Measurements from ENCODE around the gene NPC2.
"Not testable (repeated sequence)": the region's sequence is repeated elsewhere in the genome, so short reads cannot be mapped to it uniquely, and the experiment has no call there.

The NPC2 gene

DNA sequence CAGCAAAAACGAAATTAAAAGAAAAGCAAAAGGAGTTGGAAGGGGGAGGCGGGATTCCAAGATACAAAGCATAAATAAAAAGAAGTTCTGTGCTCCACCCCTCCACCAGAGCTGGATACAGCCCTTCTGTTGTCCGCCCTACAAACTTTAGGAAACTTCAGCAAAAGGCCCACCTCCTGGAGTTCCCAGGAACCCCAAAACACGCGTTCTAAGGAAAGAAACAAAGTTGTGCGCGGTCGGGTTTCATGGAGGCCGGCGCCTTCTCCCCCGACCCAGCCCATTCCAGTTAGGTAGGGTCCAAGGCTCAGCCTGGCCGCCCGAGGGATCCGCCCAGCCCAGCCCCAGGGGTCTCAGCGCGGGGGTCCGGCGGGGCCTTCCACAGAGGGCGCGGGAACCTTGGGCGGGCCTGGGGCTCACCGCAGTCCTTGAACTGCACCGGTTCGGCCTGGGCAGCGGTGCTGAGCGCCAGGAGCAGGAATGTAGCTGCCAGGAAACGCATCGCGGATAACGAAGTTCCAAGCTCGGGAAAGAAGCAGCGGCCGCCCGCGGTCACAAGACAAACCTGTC lies at the start of gene NPC2:
Gene NPC2, minus strand, starts transcription at position 530 of the 567 bp plus-strand sequence. Its CDS starts 31 bp downstream, at position 499.
- in situ Hi-C loops (cut with MboI; ENCODE audit: low sequenced_read_pairs) = no loop called here

DNA sequence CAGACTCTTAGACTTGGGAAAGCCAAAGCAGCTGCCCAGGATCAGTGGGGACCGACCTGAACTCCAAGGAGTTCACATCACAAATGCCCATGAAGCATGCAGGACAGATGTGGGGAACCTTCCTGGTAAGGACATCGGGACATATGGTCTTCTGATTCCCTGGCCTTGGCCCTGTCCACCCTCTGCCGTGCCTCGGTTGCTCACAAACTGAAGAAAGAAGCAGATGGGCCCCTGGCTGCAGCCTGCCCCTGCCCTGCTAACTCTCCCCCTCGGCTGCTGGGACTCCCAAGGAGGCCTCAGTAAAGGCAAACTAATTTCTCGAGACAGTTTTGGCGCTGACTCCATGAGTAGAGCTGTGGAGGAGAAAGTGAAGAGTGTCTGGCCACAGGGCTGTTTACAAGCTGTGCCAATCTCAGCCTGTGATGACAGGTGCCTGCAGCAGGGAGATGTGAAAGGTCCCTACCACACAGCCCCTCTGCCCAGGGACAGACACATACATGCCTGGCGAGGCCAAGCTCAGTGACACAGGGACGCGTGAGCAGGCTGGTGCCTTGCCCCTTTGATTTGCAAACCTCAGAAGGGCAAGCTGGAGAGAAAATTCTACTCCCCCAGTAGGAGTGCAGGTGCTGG lies 49.1 kb upstream of the NPC2 start:
- in situ Hi-C loops (cut with MboI; ENCODE audit: low sequenced_read_pairs) = no loop called here

DNA sequence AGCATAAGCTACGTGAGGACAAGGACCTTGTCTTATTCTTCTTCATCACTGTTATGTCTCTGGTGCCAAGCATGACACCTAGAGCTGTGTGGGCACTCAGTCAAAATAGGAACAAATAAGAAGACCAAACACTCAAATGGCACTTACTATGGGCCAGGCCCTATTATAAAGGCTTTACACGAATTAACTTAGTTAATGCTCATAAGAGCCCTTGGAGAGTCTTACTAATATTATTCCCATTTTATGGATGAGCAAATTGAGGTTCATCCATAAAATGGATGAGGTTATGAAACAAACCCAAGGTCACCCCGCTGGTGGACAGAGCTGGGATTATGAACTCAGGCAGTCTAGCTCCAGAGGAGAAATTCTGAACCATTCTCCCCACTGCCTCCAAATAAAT lies 48.1 kb upstream of the NPC2 start:
- in situ Hi-C loops (cut with MboI; ENCODE audit: low sequenced_read_pairs) = no loop called here

DNA sequence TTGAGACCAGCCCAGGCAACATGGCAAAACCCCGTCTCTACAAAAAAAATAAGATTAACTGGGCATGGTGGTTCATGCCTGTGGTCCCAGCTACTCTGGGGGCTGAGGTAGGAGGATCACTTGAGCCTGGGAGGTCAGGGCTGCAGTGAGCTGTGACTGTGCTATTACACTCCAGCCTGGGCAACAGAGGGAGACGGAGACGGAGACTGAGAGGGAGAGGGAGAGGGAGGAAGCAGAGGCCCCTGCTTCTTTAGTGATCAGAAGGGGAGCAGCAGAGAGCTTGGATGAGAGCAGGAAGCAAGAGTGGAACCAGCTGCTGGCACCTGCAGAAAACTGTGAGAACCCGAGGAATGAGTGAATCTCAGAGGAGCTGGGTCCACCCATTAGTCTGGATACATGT lies 46.4 kb upstream of the NPC2 start:
- in situ Hi-C loops (cut with MboI; ENCODE audit: low sequenced_read_pairs) = no loop called here

DNA sequence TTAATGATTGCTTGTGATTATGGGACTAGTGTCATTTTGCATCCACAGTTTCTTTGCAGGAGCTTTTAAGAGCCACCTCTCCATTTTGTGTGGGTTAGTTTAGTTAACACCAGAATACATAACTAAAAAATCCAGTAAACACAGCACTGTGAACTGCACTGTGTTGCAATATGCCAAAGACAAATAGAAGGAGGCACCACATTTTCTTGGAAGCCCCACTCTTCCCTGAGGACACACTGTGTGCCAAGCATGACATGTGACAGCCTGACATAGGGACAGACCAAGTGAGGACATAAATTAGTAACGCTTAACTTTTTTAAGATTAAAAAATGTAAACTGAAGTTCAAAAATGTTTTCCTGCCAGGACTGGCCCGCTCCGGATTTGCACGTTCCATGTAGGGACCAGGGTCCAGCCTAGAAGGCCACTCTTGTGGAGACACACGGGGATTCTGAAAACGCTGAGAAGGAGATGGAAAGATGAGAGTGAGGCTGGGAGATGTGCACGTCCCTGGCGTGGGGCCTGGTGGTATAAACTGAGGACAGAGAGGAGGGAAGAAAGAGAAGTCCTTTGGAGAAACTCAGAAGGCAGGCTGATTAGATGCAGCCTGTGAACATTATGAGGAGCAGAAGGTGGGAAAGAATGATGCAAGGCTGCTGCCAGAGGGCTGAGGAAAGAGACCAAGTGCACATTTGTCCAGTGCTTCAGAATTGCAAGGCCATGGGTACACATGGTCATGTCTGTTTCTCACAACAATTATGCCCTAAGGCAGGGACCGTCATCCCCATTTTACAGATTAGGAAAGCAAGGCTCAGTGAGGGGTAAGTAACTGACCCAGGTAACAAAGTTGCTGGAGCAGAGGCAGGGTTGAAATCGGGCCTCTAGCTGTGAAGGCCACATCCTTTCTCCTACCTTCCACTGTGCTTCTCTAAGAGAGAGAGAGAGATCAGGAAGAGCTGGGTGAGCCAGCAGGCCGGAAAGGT lies 45.6 kb upstream of the NPC2 start:
- in situ Hi-C loops (cut with MboI; ENCODE audit: low sequenced_read_pairs) = no loop called here

DNA sequence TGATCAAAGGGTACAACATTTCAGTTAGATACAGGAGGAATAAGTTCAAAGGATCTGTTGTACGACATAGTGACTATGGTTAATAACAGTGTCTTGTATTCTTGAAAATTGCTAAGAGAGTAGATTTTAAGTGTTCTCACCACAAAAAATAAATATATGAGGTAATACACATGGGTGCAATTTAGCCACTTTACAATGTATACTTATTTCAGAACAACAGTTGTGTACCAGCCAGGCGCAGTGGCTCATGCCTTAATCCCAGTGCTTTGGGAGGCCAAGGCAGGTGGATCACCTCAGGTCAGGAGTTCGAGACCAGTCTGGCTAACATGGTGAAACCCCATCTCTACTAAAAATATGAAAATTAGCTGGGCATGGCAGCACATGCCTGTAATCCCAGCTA lies 43.2 kb upstream of the NPC2 start:
- in situ Hi-C loops (cut with MboI; ENCODE audit: low sequenced_read_pairs) = not testable (repeated sequence)

DNA sequence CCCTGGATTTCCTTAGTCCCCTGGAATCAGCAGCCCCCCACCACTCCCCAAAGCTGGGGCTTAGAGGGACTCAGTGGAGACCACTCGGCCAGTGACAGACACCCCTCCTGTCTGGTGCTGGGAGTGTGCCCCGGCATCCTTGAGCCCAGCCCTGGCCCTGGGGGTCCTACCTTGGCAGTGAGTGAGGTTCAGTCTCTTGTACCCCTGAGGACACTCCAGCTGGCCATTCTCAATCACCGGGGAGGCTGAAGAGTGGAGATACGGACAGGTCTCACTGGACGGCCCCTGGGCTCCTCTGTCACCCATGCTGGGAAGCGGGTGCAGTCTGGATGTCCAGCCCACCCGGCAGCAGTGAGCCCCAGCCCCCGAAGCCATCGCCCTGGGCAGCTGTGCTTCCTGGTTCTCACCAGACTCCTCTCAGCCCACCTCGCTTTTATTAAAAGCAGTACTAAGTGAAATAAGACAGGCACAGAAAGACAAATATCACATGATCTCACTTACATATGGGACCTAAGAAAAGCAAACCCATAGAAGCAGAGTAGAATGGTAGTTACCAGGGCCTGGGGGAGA lies 42.7 kb upstream of the NPC2 start:
- in situ Hi-C loops (cut with MboI; ENCODE audit: low sequenced_read_pairs) = no loop called here

DNA sequence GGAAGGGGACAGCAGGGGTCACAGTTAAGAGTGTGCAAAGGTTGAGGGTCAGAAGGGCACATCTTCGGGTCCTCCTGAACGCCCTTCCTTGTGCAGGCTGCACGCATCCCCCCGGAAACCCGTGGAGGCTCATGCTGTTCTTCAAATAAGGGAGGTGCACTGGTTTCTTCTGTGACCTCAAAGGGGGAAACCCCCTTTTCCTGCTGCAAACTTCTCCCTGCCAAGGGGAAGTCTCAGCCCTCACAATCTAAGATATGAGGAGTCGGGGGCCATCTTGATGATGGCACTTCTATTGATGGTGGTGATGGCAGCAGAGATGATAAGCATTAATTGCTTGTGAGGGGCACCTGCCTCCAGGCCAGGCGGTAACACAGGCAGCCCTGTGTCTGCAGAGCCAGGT lies 40.5 kb upstream of the NPC2 start:
- in situ Hi-C loops (cut with MboI; ENCODE audit: low sequenced_read_pairs) = no loop called here

DNA sequence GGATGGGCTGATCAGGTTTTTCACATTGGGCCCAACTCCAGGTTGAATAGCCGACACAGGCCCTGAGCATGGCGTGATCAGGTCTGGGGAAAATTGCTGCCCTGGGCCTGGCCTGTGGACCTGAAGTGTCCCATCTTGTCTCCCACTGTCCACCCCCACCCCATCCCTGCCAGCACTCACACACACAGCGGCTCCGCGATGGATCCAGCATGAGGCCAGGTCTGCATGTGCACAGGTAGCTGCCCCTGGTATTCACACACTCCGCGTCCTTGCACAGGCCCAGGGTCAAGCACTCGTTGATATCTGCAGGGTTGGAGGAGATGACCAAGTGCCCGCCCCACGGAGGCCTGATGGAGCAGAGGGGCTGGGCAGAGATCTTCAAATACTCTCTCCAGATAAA lies 39.1 kb upstream of the NPC2 start:
- in situ Hi-C loops (cut with MboI; ENCODE audit: low sequenced_read_pairs) = no loop called here

DNA sequence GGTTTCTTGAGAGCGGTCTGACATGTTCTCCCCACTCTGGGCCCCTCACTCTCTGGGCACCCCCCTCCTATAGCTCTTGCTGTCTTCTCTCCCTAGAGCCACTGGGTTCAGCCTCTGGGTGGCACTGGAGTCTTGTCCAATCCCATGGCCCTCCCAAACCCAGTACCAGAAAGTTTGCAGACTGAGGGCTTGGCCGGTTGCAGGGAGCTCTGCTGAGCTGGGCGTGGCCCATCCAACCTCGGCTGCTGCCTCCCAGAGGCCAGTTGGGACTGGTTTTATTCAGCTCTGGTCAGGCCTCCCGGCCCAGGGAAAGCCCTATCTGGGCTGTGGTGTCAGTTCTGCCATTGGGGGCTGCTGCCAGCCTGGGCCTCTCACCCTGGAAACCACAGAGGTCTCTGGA lies 38.4 kb upstream of the NPC2 start:
- in situ Hi-C loops (cut with MboI; ENCODE audit: low sequenced_read_pairs) = no loop called here

DNA sequence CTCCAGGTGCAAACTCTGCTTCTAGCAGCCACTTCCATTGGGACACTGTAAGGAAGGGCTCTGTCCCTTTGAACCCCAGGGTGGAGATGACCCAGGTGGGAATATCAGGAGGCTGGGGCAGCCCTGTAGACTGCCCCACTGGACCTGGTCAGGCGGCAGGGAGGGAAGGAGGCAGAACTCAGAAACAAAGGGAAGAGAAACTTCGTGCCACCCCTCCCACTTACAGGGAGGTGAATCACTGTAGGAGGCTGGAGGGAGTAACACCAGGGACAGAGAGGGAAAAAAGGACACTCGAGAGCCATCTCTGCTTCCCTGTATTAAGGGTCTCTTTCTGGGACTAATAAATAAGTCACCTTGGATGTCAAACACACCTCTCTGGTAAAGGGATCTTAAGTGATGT lies 37.9 kb upstream of the NPC2 start:
- in situ Hi-C loops (cut with MboI; ENCODE audit: low sequenced_read_pairs) = no loop called here

DNA sequence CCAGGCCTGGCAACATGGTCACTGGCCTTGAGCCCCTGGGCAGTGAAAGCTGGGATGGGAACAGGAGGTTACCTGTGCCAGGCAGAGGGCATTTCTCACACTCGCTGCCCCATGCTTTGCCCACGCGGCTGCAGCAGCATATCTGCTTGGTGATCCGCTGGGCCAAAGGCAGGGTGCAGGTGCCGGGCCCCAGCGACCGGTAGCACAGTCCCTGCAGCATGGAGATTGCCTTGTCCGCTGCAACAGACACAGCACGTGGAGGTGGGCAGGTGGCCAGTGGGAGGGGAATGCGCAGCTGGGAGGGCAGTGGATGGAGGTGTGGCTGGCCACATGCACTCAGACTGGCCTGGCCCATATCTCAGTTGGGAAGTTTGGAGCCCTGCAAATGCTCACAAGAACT lies 35.8 kb upstream of the NPC2 start:
- in situ Hi-C loops (cut with MboI; ENCODE audit: low sequenced_read_pairs) = no loop called here

DNA sequence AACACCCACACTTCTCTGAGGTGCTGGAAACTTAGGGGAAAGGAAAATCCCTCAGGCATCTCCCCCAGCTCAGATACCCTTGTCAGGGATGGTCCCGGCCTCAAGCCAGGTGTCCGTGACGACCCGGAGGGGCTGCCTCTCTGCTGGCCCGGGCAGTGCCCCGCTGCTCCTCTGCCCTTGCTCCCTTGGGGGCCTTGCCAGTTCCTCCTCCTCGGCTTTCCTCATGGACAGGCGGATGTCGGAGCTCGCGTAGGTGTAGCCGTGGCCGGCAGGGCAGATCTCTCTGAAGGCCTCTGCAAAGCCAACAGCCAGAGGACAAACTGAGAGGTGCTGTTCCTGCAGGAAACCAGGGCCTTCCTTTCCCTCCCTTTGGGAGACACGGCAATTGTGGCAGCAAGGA lies 35.3 kb upstream of the NPC2 start:
- in situ Hi-C loops (cut with MboI; ENCODE audit: low sequenced_read_pairs) = no loop called here

DNA sequence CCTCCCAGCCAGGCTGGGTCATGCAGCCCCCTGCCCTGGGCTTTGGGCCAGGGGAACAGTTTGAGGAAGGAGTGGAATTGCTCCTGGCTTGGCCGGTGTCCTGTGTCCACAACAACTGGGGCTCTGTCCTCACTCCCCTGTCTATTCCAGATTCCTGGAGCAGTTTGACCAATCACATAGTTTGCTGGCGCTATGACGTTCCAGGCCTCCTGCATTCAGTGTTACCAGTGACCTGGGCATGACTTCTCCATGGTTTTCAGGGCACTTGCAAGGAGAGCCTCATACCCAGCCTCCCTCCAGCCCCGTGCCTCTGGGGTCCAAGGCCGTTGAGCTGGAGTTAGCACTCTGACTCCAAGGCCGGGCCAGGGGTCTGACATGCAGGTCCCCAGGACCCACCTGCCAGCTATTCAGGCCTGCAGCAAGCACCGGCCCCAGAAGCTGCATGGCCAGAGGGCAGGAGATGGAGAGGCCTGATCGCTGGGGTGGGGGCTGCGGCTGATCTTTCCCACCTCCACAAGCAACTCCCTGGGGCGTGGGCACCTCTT lies 34.7 kb upstream of the NPC2 start:
- in situ Hi-C loops (cut with MboI; ENCODE audit: low sequenced_read_pairs) = no loop called here

DNA sequence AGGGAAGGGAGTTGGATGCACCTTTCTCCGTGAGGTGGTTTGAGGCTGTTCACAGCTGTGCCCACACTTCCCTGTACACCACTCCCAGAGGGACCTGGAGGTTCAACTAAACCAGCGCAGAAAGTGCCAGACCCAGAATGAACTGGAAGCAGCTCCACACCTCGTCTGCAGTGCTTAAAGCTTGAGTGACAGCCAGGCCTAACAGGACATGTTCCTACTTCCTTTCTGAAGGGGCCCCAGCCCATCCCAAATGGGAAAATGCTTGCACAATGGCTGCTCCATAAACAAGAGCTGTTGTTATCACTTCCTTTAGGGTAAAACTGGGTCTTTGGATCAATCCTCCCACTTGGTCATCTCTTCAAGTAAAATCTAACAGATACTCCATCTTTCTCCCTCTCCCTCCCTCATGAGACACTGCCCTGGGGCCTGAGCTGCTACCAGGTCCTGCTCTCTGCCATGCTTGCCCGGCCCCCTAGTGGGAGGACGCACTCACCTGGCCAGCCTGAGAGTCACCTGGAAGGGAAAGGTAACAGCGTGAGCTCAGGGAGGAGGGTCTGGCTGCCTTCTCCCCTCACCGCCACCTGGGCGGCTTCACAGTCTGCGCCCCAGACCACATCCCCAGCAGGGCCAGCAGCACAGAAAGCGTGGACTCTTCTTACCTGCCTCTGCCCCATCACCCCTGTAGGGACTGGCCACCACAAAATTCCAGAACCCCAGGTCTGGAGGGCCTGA lies 33.9 kb upstream of the NPC2 start:
- in situ Hi-C loops (cut with MboI; ENCODE audit: low sequenced_read_pairs) = no loop called here

DNA sequence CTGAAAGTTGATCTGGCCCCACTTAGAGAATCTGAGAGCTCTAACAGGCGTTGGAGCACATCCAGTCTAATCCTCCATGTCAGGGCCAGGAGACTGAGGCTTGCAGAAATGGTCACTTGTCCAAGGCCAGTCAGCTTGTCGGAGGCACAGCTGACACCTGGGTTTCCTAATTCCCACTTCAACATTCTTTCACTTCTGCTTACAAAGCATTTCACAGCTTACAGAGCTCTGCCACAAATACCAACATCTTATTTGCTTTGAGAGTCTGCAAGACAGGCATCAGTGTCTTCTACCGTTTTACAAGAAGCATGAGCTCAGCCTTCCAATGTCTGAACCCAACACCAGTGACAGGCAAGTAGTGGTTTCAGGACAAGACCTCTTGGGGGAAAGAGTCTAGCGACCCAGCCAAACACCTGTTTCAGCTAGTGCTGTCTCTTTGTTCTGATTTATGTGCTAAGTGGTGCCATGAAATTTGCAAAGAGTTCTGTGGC lies 32.3 kb upstream of the NPC2 start:
- in situ Hi-C loops (cut with MboI; ENCODE audit: low sequenced_read_pairs) = no loop called here

DNA sequence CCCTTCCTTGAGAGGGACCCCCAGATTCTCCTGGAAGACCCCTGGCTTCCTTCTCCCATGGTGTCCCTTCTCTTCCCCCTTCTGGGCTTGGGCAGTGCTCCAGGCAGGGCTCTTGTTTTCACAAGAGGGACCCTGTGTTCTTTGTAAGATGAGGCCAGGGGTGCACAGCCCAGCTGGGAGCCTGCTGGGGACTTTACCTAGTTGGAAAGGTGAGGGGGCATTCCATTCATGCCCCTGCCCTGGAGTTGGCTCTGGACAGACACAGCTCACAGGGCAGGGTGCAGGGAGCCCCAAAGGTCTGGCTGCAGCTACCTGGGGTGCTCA lies 31.7 kb upstream of the NPC2 start:
- in situ Hi-C loops (cut with MboI; ENCODE audit: low sequenced_read_pairs) = no loop called here

DNA sequence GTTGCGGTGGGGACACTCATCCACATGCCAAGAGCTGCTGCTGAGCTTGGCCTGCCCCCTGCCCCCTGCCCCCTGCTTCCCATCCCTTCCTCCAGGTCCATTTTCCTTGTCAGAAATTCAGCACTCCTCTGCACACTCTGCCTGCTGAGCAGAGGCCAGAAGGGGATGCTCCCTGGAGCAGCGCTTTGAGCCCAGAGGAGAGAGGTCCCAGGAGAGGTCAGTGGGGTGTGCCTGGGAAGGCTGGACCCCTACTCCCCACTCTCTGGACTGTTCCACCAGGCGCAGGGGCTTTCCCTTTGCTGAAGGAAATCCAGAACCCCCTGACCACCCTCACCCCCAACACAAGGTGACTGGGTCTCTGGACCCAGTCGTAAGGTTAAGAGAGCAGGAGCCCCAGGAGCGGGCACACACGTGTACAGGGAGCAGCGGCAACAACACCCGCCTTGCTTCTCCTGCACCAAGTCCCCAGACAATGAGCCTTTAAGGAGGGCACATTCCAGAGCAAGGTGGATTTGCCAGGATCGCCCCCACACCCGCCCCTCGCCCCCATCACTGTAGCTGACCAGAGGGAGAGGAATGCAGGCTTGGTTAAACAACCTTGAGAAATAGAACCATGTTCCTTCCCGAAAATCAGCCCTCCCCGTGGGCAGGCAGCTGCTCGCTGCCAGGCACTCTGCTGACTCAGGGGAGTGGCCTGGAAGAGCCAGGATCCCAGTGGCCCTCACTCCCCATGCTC lies 31.1 kb upstream of the NPC2 start:
- in situ Hi-C loops (cut with MboI; ENCODE audit: low sequenced_read_pairs) = no loop called here

DNA sequence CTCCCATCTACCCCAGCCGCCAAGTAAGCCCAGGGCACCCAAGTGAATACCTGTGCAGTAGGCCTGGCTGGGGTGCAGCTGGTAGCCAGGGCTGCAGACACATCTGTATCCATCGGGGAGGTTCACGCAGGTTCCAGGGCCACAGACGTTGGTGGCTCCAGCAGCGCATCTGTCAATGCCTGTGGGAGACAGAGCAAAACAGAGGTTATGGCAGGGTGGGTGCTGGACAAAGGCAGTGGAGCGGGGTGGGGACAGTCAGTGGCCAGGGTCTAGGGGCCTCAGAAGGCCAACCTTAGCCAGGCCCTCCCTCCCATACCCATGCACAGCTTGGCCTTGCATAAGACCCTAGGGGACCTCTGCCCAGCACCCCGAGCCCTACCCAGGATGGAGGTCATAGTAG lies 29.6 kb upstream of the NPC2 start:
- in situ Hi-C loops (cut with MboI; ENCODE audit: low sequenced_read_pairs) = no loop called here

DNA sequence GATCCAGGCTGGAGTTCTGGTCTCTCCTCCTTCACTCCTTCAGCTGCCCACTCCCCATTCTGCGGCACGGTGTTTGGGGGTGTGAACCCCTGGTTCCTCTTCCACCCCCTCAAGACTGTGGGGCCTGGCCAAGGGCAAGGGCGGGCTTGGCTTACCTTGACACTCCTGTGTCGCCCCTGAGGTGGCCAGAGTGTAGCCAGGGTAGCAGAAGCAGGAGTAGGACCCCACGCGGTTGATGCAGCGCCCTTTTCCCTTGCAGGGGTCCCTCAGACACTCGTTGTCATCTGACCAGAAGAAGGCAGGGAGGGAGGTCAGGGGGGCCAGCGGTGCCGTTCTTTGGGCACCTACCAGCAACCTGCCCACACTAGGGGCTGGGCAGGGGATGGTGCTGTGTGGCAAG lies 28.7 kb upstream of the NPC2 start:
- in situ Hi-C loops (cut with MboI; ENCODE audit: low sequenced_read_pairs) = no loop called here

All from HL-60/S4 treated with phorbol 12-myristate 13-acetate at 8.2 ng/mL for 4 days and 3 days (cell line).